ENCODE measurements around the gene STAG3. TPM values are rescaled to one million over a fixed set of nuclear protein-coding genes. Genes with fewer than 3 reads are reported as not detected.
"Not testable (repeated sequence)": the region's sequence is repeated elsewhere in the genome, so short reads cannot be mapped to it uniquely, and the experiment has no call there.

The STAG3 gene
- total RNA-seq, 4 donors from 2014 or later, result 4.2 to 8.2 (median 6.5) TPM

- Histone ChIP-seq H3K36me3 (no peaks in the 10 kb centered on the region), H3K27me3 (peaks cover 0 to 8% of the 10 kb centered on the region in 2 donors), H3K4me3 (peak overlapping the region; percentile 41 to 51 (median 46)), H3K9me3 (no peaks in the 10 kb centered on the region), H3K27ac (peak overlapping the region in 2 of 4 donors; percentile 29 to 42), H3K4me1 (peaks cover 0 to 26% (median 11%) of the 10 kb centered on the region in 4 donors)
- WGBS, 2 donors, result 49 to 51% methylated on average over 14 of the region's 14 CpGs
- DNase-seq (ENCODE audit: low spot score in 2 of 2), result no peak
- TF ChIP-seq CTCF (IDR thresholded peaks at IDR 0.05), result no peak
- TF ChIP-seq EP300 (IDR thresholded peaks at IDR 0.05), result no peak
- no peak for TF ChIP-seq POLR2A (IDR thresholded peaks at IDR 0.05)
These were observed 1.3 kb upstream of the STAG3 start for GRCh38 chr7:100176096-100177044.

GRCh38 chr7:100180084-100180483, 2.4 kb downstream of the STAG3 start:
- DNase-seq (ENCODE audit: low spot score in 2 of 2); H3K27me3 ChIP-seq; H3K27ac ChIP-seq; H3K4me3 ChIP-seq; H3K36me3 ChIP-seq; H3K9me3 ChIP-seq: not testable (repeated sequence)
- WGBS, 2 donors, result 95 to 96% methylated on average over 3 of the region's 3 CpGs
- peaks cover 0 to 18% (median 6%) of the 10 kb centered on the region in 4 donors for H3K4me1 ChIP-seq

GRCh38 chr7:100182616-100183015, 4.9 kb downstream of the STAG3 start:
- H3K27me3 ChIP-seq; H3K4me1 ChIP-seq; H3K27ac ChIP-seq; H3K4me3 ChIP-seq; H3K36me3 ChIP-seq; DNase-seq (ENCODE audit: low spot score in 2 of 2); H3K9me3 ChIP-seq: not testable (repeated sequence)
- WGBS, 2 donors, result 81 to 86% methylated on average over 6 of the region's 6 CpGs

GRCh38 chr7:100183090-100183489, 5.4 kb downstream of the STAG3 start:
- DNase-seq (ENCODE audit: low spot score in 2 of 2); H3K27me3 ChIP-seq; H3K36me3 ChIP-seq; H3K4me1 ChIP-seq; H3K27ac ChIP-seq; H3K9me3 ChIP-seq; H3K4me3 ChIP-seq: not testable (repeated sequence)
- 87 to 89% methylated on average over 6 of the region's 6 CpGs for WGBS, 2 donors

DNA sequence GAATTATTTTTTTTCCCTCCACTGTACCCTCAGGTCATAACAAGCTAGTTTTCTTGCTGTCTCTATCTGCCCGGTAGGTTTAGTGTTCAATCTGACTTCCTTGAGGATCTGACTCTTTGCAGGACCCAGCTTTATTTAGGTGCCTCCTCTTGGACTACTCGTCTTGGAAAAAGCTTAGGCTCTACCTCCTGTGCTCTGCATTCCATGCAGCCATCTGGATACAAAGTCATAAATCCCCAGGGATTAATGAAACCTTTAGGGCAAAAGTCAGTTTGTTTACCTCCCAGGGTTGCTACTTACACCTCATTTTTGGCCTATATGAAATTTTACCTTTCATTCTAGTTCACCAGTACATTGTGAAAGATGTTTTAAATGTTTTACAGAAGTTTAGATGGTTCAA, 8.0 kb downstream of the STAG3 start:
- no peak for DNase-seq (ENCODE audit: low spot score in 2 of 2)
- Histone ChIP-seq H3K27ac (no peak overlapping the region), H3K9me3 (no peaks in the 10 kb centered on the region), H3K27me3 (no peaks in the 10 kb centered on the region), H3K4me3 (no peak overlapping the region), H3K4me1 (no peaks in the 10 kb centered on the region), H3K36me3 (no peaks in the 10 kb centered on the region)
- no peak for TF ChIP-seq POLR2A (IDR thresholded peaks at IDR 0.05)
- no peak for TF ChIP-seq CTCF (IDR thresholded peaks at IDR 0.05)
- TF ChIP-seq EP300 (IDR thresholded peaks at IDR 0.05), result no peak
- 47 to 62% methylated on average over 2 of the region's 2 CpGs for WGBS, 2 donors

DNA sequence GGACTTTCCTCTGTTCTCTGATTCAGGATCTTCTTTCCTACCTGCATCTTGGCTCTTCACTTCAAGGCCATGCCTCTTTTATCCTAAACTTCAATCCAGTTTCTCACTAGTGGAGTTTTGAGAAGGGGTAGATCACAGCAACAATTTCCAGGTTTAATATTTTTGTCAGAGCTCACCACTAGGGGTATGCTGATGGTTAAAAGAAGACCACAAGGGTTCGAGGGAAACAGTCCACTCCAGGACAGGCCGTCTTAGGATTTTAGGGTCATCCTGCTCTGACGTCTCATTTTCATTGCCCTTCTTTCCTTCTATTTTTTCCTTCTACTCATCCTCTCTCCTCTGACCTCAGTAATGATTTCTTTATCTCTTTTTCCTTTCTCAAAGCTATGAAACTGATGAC, 11.3 kb downstream of the STAG3 start:
- Histone ChIP-seq H3K36me3 (no peaks in the 10 kb centered on the region), H3K9me3 (no peaks in the 10 kb centered on the region), H3K4me3 (no peak overlapping the region), H3K4me1 (no peaks in the 10 kb centered on the region), H3K27ac (no peak overlapping the region), H3K27me3 (no peaks in the 10 kb centered on the region)
- no peak for TF ChIP-seq CTCF (IDR thresholded peaks at IDR 0.05)
- TF ChIP-seq EP300 (IDR thresholded peaks at IDR 0.05), result no peak
- no peak for TF ChIP-seq POLR2A (IDR thresholded peaks at IDR 0.05)
- WGBS, 2 donors, result 65 to 70% methylated on average over 3 of the region's 3 CpGs
- DNase-seq (ENCODE audit: low spot score in 2 of 2), result no peak
